ENCODE data around the gene MYZAP. TPM values are rescaled to one million over a fixed set of nuclear protein-coding genes. Genes with fewer than 3 reads are reported as not detected.

MYZAP gene
- polyA plus RNA-seq, 1 donor from 2014 or later = not detected

- Histone ChIP-seq H3K36me3 (ENCODE audit: insufficient read depth, low read length) (no peaks in the 10 kb centered on the region), H4K20me1 (ENCODE audit: insufficient read depth) (no peaks in the 10 kb centered on the region), H3K9ac (ENCODE audit: low read length) (no peak overlapping the region), H3F3A (ENCODE audit: insufficient read depth, low read length, poor library complexity, severe bottlenecking) (no peaks in the 10 kb centered on the region), H2AFZ (ENCODE audit: low read depth, low read length) (no peak overlapping the region), H3K79me2 (replicated peaks; ENCODE audit: insufficient read depth, low read length) (no peaks in the 10 kb centered on the region), H3K4me3 (ENCODE audit: low read length) (no peak overlapping the region), H3K27ac (ENCODE audit: low read length) (no peak overlapping the region), H3K4me2 (ENCODE audit: low read length) (no peak overlapping the region), H3K9me3 (ENCODE audit: low read length) (no peaks in the 10 kb centered on the region), H3K9me2 (ENCODE audit: insufficient read depth, low read length) (no peaks in the 10 kb centered on the region), H3K27me3 (ENCODE audit: insufficient read depth, low read depth, low read length) (no peaks in the 10 kb centered on the region)
- no peak for TF ChIP-seq RAD21 (conservative IDR thresholded peaks at IDR 0.05)
- no peak for TF ChIP-seq POLR2AphosphoS5 (IDR thresholded peaks at IDR 0.05)
- TF ChIP-seq EZH2 (IDR thresholded peaks at IDR 0.05; ENCODE audit: borderline replicate concordance, insufficient read depth, low read length, poor library complexity, severe bottlenecking) = no peak
- TF ChIP-seq CTCF (IDR thresholded peaks at IDR 0.05; ENCODE audit: poor library complexity, severe bottlenecking) = no peak
- no peak for TF ChIP-seq TAF1 (IDR thresholded peaks at IDR 0.05; ENCODE audit: low read depth)
- TF ChIP-seq SMC3 (conservative IDR thresholded peaks at IDR 0.05; ENCODE audit: poor library complexity) = no peak
- no peak for TF ChIP-seq REST (IDR thresholded peaks at IDR 0.05; ENCODE audit: borderline replicate concordance)
- TF ChIP-seq MXI1 (conservative IDR thresholded peaks at IDR 0.05; ENCODE audit: poor library complexity, severe bottlenecking) = no peak
- TF ChIP-seq EP300 (conservative IDR thresholded peaks at IDR 0.05; ENCODE audit: poor library complexity, severe bottlenecking) = no peak
Observed at GRCh38 chr15:57557810-57558209, 33.9 kb upstream of the MYZAP start.

GRCh38 chr15:57559875-57560274 lies 31.8 kb upstream of the MYZAP start:
- H3F3A ChIP-seq (ENCODE audit: insufficient read depth, low read length, poor library complexity, severe bottlenecking) = no peaks in the 10 kb centered on the region
- H3K36me3 ChIP-seq (ENCODE audit: insufficient read depth, low read length) = no peaks in the 10 kb centered on the region
- H2AFZ ChIP-seq (ENCODE audit: low read depth, low read length) = no peak overlapping the region
- no peaks in the 10 kb centered on the region for H3K9me2 ChIP-seq (ENCODE audit: insufficient read depth, low read length)
- H3K9ac ChIP-seq (ENCODE audit: low read length) = no peak overlapping the region
- H3K27me3 ChIP-seq (ENCODE audit: insufficient read depth, low read depth, low read length) = no peaks in the 10 kb centered on the region
- H3K9me3 ChIP-seq (ENCODE audit: low read length) = no peaks in the 10 kb centered on the region
- H3K79me2 ChIP-seq (replicated peaks; ENCODE audit: insufficient read depth, low read length) = no peaks in the 10 kb centered on the region
- H3K27ac ChIP-seq (ENCODE audit: low read length) = no peak overlapping the region
- H3K4me2 ChIP-seq (ENCODE audit: low read length) = no peak overlapping the region
- no peaks in the 10 kb centered on the region for H4K20me1 ChIP-seq (ENCODE audit: insufficient read depth)
- TF ChIP-seq SMC3 (conservative IDR thresholded peaks at IDR 0.05; ENCODE audit: poor library complexity) (peak; percentile 37), REST (IDR thresholded peaks at IDR 0.05; ENCODE audit: borderline replicate concordance) (no peak), RAD21 (conservative IDR thresholded peaks at IDR 0.05) (no peak), CTCF (IDR thresholded peaks at IDR 0.05; ENCODE audit: poor library complexity, severe bottlenecking) (peak; percentile 43), MXI1 (conservative IDR thresholded peaks at IDR 0.05; ENCODE audit: poor library complexity, severe bottlenecking) (no peak), EP300 (conservative IDR thresholded peaks at IDR 0.05; ENCODE audit: poor library complexity, severe bottlenecking) (no peak), TAF1 (IDR thresholded peaks at IDR 0.05; ENCODE audit: low read depth) (no peak), EZH2 (IDR thresholded peaks at IDR 0.05; ENCODE audit: borderline replicate concordance, insufficient read depth, low read length, poor library complexity, severe bottlenecking) (no peak)
- no peak overlapping the region for H3K4me3 ChIP-seq (ENCODE audit: low read length)
